ENCODE measurements around the gene CD44.

Gene CD44

GRCh38 chr11:35141071-35141470, 2.1 kb downstream of the CD44 start:
- no peak for DNase-seq

GRCh38 chr11:35141571-35141971, 2.6 kb downstream of the CD44 start:
- DNase-seq = no peak

- DNase-seq = no peak
Observed at GRCh38 chr11:35142481-35143075, 3.6 kb downstream of the CD44 start.

- DNase-seq = no peak
Observed at GRCh38 chr11:35143297-35144135, 4.5 kb downstream of the CD44 start.

GRCh38 chr11:35144136-35144741, 5.3 kb downstream of the CD44 start:
- no peak for DNase-seq

- no peak for DNase-seq
Observed at GRCh38 chr11:35144806-35145205, 5.8 kb downstream of the CD44 start.

- no peak for DNase-seq
Observed at GRCh38 chr11:35145271-35145670, 6.3 kb downstream of the CD44 start.

- no peak for DNase-seq
Observed at GRCh38 chr11:35146074-35146521, 7.1 kb downstream of the CD44 start.

- DNase-seq = no peak
Observed at GRCh38 chr11:35146711-35147110, 7.7 kb downstream of the CD44 start.

- DNase-seq = no peak
Observed at GRCh38 chr11:35147235-35147634, 8.3 kb downstream of the CD44 start.

- no peak for DNase-seq
Observed at GRCh38 chr11:35148163-35148837, 9.3 kb downstream of the CD44 start.

- DNase-seq = no peak
Observed at GRCh38 chr11:35150454-35150853, 11.5 kb downstream of the CD44 start.

GRCh38 chr11:35151241-35151640, 12.3 kb downstream of the CD44 start:
- no peak for DNase-seq

GRCh38 chr11:35151683-35152280, 12.8 kb downstream of the CD44 start:
- DNase-seq = no peak

- no peak for DNase-seq
Observed at GRCh38 chr11:35152575-35152974, 13.6 kb downstream of the CD44 start.

GRCh38 chr11:35153280-35153679, 14.3 kb downstream of the CD44 start:
- DNase-seq = no peak

GRCh38 chr11:35154952-35155351, 16.0 kb downstream of the CD44 start:
- DNase-seq = no peak

GRCh38 chr11:35155677-35156076, 16.7 kb downstream of the CD44 start:
- no peak for DNase-seq

- no peak for DNase-seq
Observed at GRCh38 chr11:35157814-35158700, 19.1 kb downstream of the CD44 start.

GRCh38 chr11:35158701-35159510, 19.9 kb downstream of the CD44 start:
- no peak for DNase-seq

- no peak for DNase-seq
Observed at GRCh38 chr11:35160246-35160824, 21.4 kb downstream of the CD44 start.
